K562 (cell line): ENCODE data around the gene INS. TPM values are rescaled to one million over a fixed set of nuclear protein-coding genes. Genes with fewer than 3 reads are reported as not detected.
A peak's percentile ranks its signal among the peaks of the same experiment; 100 is the strongest.
"Not testable (repeated sequence)": the region's sequence is repeated elsewhere in the genome, so short reads cannot be mapped to it uniquely, and the experiment has no call there.

Experiments
- ATAC-seq: fragments of 200-7000 bp; cut with Tn5 transposase; 3 replicates; pipeline ENCODE4 v1.9.1; 2020; ENCODE audit warnings: moderate library complexity
- BruUV-seq: library from RNA; stranded (reverse); fragments of 400-500 nt; replicated peaks from 2 replicates; lab custom pipeline; 2021; lab: Mats Ljungman, UMichigan
- CTCF ChIA-PET: fragments of 300-600 bp; formaldehyde crosslinking; extraction: SDS; loops from one replicate; lab custom pipeline; 2021; ENCODE audit warnings: low intra/inter-chr PET ratio; lab: Yijun Ruan, JAX
- POLR2A ChIA-PET: fragments of 300-600, 350-650 bp; sonication (Branson Sonifier 250); formaldehyde crosslinking; extraction: SDS; loops from one replicate; lab custom pipeline; 2021; ENCODE audit warnings: antibody characterized with exemption, inconsistent platforms; lab: Yijun Ruan, JAX
- DNase-seq, 4 experiments: peaks; one replicate each; pipeline versions ENCODE4 v3.0.0 to v3.0.0-alpha.2; 2011 to 2018; ENCODE audit warnings: low spot score in 3 of 4, mixed read lengths in 3 of 4; ENCODE audit errors: extremely low read depth in 1 of 4
- FAIRE-seq: peaks from 2 replicates; lab custom pipeline; 2011; peaks lifted over from hg19 to GRCh38; lab: Jason Lieb, UNC
- H2AFZ ChIP-seq: 2 replicates; pipeline ENCODE4 v1.6.0; 2011; ENCODE audit warnings: low read depth, low read length, control low read depth, inconsistent platforms
- H3K27ac ChIP-seq: fragments of 200-600 bp; 3 replicates; pipeline ENCODE4 v1.8.0; 2011; ENCODE audit warnings: low read depth, mild to moderate bottlenecking, control low read depth, inconsistent platforms, low read length, moderate library complexity, mixed read lengths; ENCODE audit errors: extremely low read depth
- H3K27me3 ChIP-seq, 2 experiments: fragments of 300-600 bp in 1 of 2; 2 replicates in 1 of 2; 3 replicates in 1 of 2; pipeline versions ENCODE4 v1.6.0 to v1.8.0; 2011; ENCODE audit warnings: inconsistent platforms in 2 of 2, low read length in 2 of 2, mild to moderate bottlenecking in 1 of 2, mixed read lengths in 1 of 2, moderate library complexity in 1 of 2; ENCODE audit not compliant: control insufficient read depth in 2 of 2, insufficient read depth in 2 of 2
- H3K36me3 ChIP-seq: fragments of 300-600 bp; 3 replicates; pipeline ENCODE4 v1.8.0; 2011; ENCODE audit warnings: mild to moderate bottlenecking, low read length, inconsistent platforms; ENCODE audit not compliant: control insufficient read depth, insufficient read depth
- H3K4me1 ChIP-seq, 2 experiments: fragments of 200-600 bp in 1 of 2; replicated peaks in 1 of 2; 2 replicates in 1 of 2; 3 replicates in 1 of 2; pipeline versions ENCODE4 v1.5.1 to v1.8.0; 2011; ENCODE audit warnings: inconsistent platforms in 2 of 2, low read length in 2 of 2, mild to moderate bottlenecking in 1 of 2, mixed read lengths in 1 of 2, moderate library complexity in 1 of 2; ENCODE audit not compliant: control insufficient read depth in 2 of 2, insufficient read depth in 2 of 2
- H3K4me2 ChIP-seq: 2 replicates; pipeline ENCODE4 v1.6.1; 2011; ENCODE audit warnings: low read length, control low read depth, inconsistent platforms, mixed read lengths; ENCODE audit not compliant: insufficient read depth
- H3K4me3 ChIP-seq: fragments of 200-600 bp; sonication (generic), shearing (Covaris generic); 2 replicates; pipeline ENCODE4 v1.5.1; 2016; ENCODE audit warnings: control low read depth, inconsistent platforms
- H3K79me2 ChIP-seq: fragments of 200-600 bp; 3 replicates; pipeline ENCODE4 v1.8.0; 2011; ENCODE audit warnings: low read length, inconsistent platforms; ENCODE audit not compliant: control insufficient read depth, insufficient read depth
- H3K9ac ChIP-seq, 2 experiments: 2 replicates each; pipeline versions ENCODE4 v1.6.0 to v1.6.1; 2011; ENCODE audit warnings: low read depth in 2 of 2, low read length in 2 of 2, control low read depth in 1 of 2, inconsistent platforms in 1 of 2, mild to moderate bottlenecking in 1 of 2, mixed read lengths in 1 of 2; ENCODE audit not compliant: insufficient read depth in 1 of 2
- H3K9me1 ChIP-seq: one replicate; pipeline ENCODE4 v1.6.0; 2011; ENCODE audit warnings: inconsistent platforms, mild to moderate bottlenecking, low read length, moderate library complexity; ENCODE audit not compliant: control insufficient read depth, insufficient read depth
- H3K9me3 ChIP-seq: replicated peaks from 2 replicates; pipeline ENCODE4 v1.5.1; 2011; ENCODE audit warnings: low read depth, low read length, inconsistent platforms; ENCODE audit not compliant: control insufficient read depth, insufficient read depth
- H4K20me1 ChIP-seq: replicated peaks from 2 replicates; pipeline ENCODE4 v1.6.1; 2011; ENCODE audit warnings: low read length, inconsistent platforms, mixed read lengths; ENCODE audit not compliant: control insufficient read depth, insufficient read depth
- CCAR2 ChIP-seq: fragments of 200-400 bp; formaldehyde crosslinking; IDR thresholded peaks from 2 replicates; pipeline ENCODE4 v1.6.1; 2017; ENCODE audit warnings: mild to moderate bottlenecking, low read depth, low read length
- E2F3 ChIP-seq: fragments of 250-450 bp; sonication (Bioruptor Pico); IDR thresholded peaks from 2 replicates; pipeline ENCODE4 v1.4.0; 2020; ENCODE audit warnings: mild to moderate bottlenecking
- PHTF2 ChIP-seq: fragments of 250-450 bp; sonication (Bioruptor Pico); IDR thresholded peaks from 2 replicates; pipeline ENCODE4 v1.5.0; 2021; ENCODE audit warnings: mild to moderate bottlenecking
- SMAD3 ChIP-seq: fragments of 450-650 bp; formaldehyde crosslinking; conservative IDR thresholded peaks from 2 replicates; pipeline ENCODE4 v1.4.0; 2020; ENCODE audit warnings: mild to moderate bottlenecking
- ZNF175 ChIP-seq: fragments of 200-800 bp; sonication (Bioruptor generic); IDR thresholded peaks from 2 replicates; pipeline ENCODE4 v1.6.1; 2016; ENCODE audit warnings: low read depth, mild to moderate bottlenecking, missing genetic modification characterization, missing compliant biosample characterization
- WGBS: fragments of 100-300 bp; shearing (Covaris generic); methylation state at CpG from one replicate; pipeline ENCODE4 v1.1.6; 2016; ENCODE audit warnings: low coverage, mixed read lengths; ENCODE audit not compliant: insufficient coverage; ENCODE audit errors: missing lambda C conversion rate; 5-methylcytosine and 5-hydroxymethylcytosine counted together
- in situ Hi-C: fragments of 300-500 bp; cut with MboI; formaldehyde crosslinking; loops from 4 replicates; pipeline ENCODE4 v1.15.0; 2018; ENCODE audit warnings: inconsistent platforms, mixed read lengths
- intact Hi-C: fragments of 100-400 bp; cut with micrococcal nuclease; formaldehyde crosslinking; loops from 2 replicates; pipeline ENCODE4 v1.14.2; 2022
- polyA plus RNA-seq, 8 experiments: library from polyadenylated mRNA; depleted of rRNA in 4 of 8; stranded (reverse) in 5 of 8; unstranded in 3 of 8; fragments of >200 nt; fragmentation: Nextera tagmentation in 2 of 8; fragmentation: Illumina TruSeq in 1 of 8; extraction: Ambion mirVana in 2 of 8; extraction: Trizol in 1 of 8; gene quantifications; 2 replicates each; pipeline versions ENCODE4 v1.2.1 to v1.2.3, GENCODE V29; 2011 to 2014; ENCODE audit warnings: inconsistent platforms in 1 of 8, missing spikeins in 1 of 8
- total RNA-seq, 7 experiments: library from RNA; depleted of rRNA in 6 of 7; stranded (reverse); fragments of >200 nt in 6 of 7; fragmentation: Illumina TruSeq in 2 of 7; extraction: Trizol in 2 of 7; gene quantifications; 2 replicates each; pipeline versions ENCODE4 v1.2.1 to v1.2.3, GENCODE V29; 2011 to 2021; ENCODE audit warnings: low replicate concordance in 1 of 7
- TF ChIP-seq, protein P1 (sequence below): sonication (generic); formaldehyde crosslinking; IDR thresholded peaks from 2 replicates; pipeline ENCODE4 v1.9.0; 2022; ENCODE audit warnings: mild to moderate bottlenecking, missing genetic modification reagents
- TF ChIP-seq, protein P2 (sequence below): sonication (generic); formaldehyde crosslinking; IDR thresholded peaks from 2 replicates; pipeline ENCODE4 v1.8.0; 2023; ENCODE audit warnings: mild to moderate bottlenecking, missing genetic modification reagents
- TF ChIP-seq, protein P3 (sequence below): fragments of 450-650 bp; IDR thresholded peaks from 2 replicates; pipeline ENCODE4 v1.6.1; 2016; ENCODE audit warnings: borderline replicate concordance

The INS gene
- total and polyA plus RNA-seq, 9 of the 15 experiments (the other 6 are each of a cell fraction or from before 2014, with no cell fraction given), result not detected

DNA sequence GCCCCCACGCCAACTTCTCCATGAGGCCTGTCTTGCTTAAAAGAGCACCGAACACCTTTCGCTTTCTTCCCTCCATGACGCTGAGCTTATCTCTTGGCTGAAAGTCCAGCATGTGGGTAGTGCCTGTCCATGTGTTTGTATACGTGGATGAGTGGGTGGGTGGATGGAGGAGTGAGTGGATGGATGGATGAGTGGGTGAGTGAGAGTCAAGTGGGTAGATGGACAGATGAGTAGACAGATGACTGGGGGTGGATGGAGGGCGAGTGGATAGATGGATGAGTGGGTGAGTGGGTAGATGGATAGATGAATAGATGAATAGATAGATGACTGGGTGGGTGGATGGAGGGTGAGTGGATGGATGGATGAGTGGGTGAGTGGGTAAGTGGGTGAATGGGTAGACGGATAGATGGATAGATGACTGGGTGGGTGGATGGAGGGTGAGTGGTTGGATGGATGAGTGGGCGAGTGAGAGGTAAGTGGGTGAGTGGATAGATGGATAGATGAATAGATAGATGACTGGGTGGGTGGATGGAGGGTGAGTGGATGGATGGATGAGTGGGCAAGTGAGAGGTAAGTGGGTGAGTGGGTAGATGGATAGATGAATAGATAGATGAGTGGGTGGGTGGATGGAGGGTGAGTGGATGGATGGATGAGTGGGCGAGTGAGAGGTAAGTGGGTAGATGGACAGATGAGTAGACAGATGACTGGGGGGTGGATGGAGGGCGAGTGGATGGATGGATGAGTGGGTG, 36.1 kb downstream of the INS start:
- H3K4me3 ChIP-seq, H3K9me1 ChIP-seq, BruUV-seq, H3K4me2 ChIP-seq, H3K36me3 ChIP-seq, H3K9ac ChIP-seq, CTCF ChIA-PET, ATAC-seq, intact Hi-C loops, FAIRE-seq, H4K20me1 ChIP-seq, H3K4me1 ChIP-seq, in situ Hi-C loops, H3K9me3 ChIP-seq, H3K79me2 ChIP-seq, H3K27ac ChIP-seq, H2AFZ ChIP-seq, DNase-seq: not testable (repeated sequence)
- POLR2A ChIA-PET, result interaction anchor here (1.2 kb wide), 1 partner anchor 9 kb away, joined by 3 read pairs; no protein-coding TSS in a partner anchor
- WGBS, result 19% methylated on average over 7 of the region's 10 CpGs
- TF ChIP-seq, protein P1, sequence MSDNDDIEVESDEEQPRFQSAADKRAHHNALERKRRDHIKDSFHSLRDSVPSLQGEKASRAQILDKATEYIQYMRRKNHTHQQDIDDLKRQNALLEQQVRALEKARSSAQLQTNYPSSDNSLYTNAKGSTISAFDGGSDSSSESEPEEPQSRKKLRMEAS (CRISPR knock-in tag), result peak; percentile 48; the same call in 1 of the 2 replicates
- H3K27me3 ChIP-seq, result peaks cover 0 to 12% of the 10 kb centered on the region in 2 experiments; a peak in 2 of 5 replicates

DNA sequence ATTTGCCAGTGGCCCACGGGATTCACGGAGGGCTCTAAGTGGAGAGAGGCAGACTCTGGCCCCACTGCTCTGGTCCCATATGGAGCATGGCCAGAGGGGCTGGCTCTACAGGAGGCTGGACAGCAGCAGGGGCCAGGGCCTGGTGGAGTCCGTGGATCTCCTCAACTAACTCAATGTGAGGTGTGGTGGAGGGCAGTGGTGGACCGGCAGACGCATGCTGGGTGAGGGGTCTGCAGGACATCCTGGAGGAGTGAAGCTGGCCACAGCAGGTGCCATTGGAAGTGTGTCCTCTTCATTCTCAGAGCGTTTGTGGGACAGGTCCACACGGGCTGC, 37.4 kb downstream of the INS start:
- H3K79me2 ChIP-seq, result no peaks in the 10 kb centered on the region
- H3K9me3 ChIP-seq, result no peaks in the 10 kb centered on the region
- no TSS peak for BruUV-seq
- ChIA-PET CTCF (no interaction called here), POLR2A (interaction anchor here (0.5 to 1.2 kb wide), 2 partner anchors 10 to 333 kb away, joined by 3 read pairs; no protein-coding TSS in a partner anchor)
- intact Hi-C loops (no loop called here), in situ Hi-C loops (no loop called here)
- no peaks in the 10 kb centered on the region for H3K4me1 ChIP-seq
- DNase-seq (no peak), FAIRE-seq (no peak), ATAC-seq (no peak; the same call in 2 of the 3 replicates)
- H4K20me1 ChIP-seq, result no peaks in the 10 kb centered on the region
- H3K9me1 ChIP-seq, result no peaks in the 10 kb centered on the region
- H3K9ac ChIP-seq, result no peak overlapping the region
- H3K27me3 ChIP-seq, result peaks cover 0 to 12% of the 10 kb centered on the region in 2 experiments; a peak in 3 of 5 replicates
- WGBS, result 0% methylated on average over 5 of the region's 7 CpGs
- no peak overlapping the region for H2AFZ ChIP-seq
- H3K27ac ChIP-seq, result no peak overlapping the region
- no peak overlapping the region for H3K4me3 ChIP-seq
- H3K36me3 ChIP-seq, result no peaks in the 10 kb centered on the region
- no peak overlapping the region for H3K4me2 ChIP-seq
- no peak for TF ChIP-seq ZNF175 (CRISPR knock-in tag)
- no peak for TF ChIP-seq E2F3 (CRISPR knock-in tag)
- no peak for TF ChIP-seq SMAD3 (CRISPR knock-in tag)
- TF ChIP-seq, protein P2, sequence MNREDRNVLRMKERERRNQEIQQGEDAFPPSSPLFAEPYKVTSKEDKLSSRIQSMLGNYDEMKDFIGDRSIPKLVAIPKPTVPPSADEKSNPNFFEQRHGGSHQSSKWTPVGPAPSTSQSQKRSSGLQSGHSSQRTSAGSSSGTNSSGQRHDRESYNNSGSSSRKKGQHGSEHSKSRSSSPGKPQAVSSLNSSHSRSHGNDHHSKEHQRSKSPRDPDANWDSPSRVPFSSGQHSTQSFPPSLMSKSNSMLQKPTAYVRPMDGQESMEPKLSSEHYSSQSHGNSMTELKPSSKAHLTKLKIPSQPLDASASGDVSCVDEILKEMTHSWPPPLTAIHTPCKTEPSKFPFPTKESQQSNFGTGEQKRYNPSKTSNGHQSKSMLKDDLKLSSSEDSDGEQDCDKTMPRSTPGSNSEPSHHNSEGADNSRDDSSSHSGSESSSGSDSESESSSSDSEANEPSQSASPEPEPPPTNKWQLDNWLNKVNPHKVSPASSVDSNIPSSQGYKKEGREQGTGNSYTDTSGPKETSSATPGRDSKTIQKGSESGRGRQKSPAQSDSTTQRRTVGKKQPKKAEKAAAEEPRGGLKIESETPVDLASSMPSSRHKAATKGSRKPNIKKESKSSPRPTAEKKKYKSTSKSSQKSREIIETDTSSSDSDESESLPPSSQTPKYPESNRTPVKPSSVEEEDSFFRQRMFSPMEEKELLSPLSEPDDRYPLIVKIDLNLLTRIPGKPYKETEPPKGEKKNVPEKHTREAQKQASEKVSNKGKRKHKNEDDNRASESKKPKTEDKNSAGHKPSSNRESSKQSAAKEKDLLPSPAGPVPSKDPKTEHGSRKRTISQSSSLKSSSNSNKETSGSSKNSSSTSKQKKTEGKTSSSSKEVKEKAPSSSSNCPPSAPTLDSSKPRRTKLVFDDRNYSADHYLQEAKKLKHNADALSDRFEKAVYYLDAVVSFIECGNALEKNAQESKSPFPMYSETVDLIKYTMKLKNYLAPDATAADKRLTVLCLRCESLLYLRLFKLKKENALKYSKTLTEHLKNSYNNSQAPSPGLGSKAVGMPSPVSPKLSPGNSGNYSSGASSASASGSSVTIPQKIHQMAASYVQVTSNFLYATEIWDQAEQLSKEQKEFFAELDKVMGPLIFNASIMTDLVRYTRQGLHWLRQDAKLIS, result no peak
- no peak for TF ChIP-seq CCAR2
- TF ChIP-seq, protein P3, sequence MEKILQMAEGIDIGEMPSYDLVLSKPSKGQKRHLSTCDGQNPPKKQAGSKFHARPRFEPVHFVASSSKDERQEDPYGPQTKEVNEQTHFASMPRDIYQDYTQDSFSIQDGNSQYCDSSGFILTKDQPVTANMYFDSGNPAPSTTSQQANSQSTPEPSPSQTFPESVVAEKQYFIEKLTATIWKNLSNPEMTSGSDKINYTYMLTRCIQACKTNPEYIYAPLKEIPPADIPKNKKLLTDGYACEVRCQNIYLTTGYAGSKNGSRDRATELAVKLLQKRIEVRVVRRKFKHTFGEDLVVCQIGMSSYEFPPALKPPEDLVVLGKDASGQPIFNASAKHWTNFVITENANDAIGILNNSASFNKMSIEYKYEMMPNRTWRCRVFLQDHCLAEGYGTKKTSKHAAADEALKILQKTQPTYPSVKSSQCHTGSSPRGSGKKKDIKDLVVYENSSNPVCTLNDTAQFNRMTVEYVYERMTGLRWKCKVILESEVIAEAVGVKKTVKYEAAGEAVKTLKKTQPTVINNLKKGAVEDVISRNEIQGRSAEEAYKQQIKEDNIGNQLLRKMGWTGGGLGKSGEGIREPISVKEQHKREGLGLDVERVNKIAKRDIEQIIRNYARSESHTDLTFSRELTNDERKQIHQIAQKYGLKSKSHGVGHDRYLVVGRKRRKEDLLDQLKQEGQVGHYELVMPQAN, result no peak
- TF ChIP-seq PHTF2 (CRISPR knock-in tag), result no peak
